ENCODE measurements around the gene RACGAP1.
A peak's percentile ranks its signal among the peaks of the same experiment; 100 is the strongest.

Gene RACGAP1, protein sequence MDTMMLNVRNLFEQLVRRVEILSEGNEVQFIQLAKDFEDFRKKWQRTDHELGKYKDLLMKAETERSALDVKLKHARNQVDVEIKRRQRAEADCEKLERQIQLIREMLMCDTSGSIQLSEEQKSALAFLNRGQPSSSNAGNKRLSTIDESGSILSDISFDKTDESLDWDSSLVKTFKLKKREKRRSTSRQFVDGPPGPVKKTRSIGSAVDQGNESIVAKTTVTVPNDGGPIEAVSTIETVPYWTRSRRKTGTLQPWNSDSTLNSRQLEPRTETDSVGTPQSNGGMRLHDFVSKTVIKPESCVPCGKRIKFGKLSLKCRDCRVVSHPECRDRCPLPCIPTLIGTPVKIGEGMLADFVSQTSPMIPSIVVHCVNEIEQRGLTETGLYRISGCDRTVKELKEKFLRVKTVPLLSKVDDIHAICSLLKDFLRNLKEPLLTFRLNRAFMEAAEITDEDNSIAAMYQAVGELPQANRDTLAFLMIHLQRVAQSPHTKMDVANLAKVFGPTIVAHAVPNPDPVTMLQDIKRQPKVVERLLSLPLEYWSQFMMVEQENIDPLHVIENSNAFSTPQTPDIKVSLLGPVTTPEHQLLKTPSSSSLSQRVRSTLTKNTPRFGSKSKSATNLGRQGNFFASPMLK

DNA sequence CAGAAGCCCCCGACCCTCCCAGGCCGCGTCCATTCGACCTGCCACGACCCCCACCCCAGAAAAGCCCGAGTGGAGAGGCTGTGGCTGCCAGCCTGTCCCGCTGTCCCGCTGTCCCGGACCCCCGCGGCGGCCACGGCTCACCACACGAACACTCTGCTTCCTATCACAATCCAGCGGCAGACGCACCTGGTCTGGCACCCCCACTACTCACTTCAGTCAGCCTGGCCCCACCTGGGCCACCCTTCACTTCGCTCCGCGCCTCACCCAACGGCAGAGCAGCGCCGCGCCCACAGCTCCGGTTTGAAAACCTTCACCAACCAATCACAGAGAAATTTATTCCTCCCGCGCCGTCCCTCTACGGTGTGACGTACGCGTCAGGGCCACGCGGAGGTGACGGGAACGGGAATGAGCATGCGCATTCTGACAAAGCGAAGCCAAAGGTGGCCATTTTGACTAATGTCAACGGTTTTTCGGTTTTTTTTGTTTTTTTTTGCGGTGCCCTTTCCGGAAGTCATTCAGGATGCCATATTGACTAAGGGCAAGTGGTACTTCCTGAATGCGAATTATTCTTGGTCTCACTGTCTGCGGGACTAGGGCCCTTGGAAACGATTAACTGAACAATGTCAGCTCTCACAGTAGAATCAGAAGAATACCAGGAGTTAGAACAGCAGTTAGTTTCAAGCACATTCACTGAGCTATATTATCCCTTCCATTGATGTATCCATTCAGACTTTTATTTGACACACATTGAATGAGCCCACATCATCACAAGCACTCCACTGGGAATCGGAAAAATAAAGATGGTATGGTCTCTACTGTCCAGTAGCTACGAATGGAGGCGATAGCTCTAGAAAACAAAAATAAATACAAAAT, at the start of gene RACGAP1:
TSS of gene RACGAP1 (minus strand) at position 308 of the 873 bp plus-strand sequence. CDS start 8,779 bp downstream, outside the sequence.
- DNase-seq, result peak; percentile 93

DNA sequence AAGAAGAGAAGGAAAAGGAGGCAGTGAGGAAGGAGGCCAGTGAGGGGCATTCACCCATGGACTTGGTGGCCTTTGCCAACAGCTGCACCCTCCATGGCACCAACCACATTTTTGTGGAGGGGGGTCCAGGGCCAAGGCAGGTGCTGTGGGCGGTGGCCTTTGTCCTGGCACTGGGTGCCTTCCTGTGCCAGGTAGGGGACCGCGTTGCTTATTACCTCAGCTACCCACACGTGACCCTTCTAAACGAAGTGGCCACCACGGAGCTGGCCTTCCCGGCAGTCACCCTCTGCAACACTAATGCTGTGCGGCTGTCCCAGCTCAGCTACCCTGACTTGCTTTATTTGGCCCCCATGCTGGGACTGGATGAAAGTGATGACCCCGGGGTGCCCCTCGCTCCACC, 48.4 kb upstream of the RACGAP1 start:
- no peak for DNase-seq

DNA sequence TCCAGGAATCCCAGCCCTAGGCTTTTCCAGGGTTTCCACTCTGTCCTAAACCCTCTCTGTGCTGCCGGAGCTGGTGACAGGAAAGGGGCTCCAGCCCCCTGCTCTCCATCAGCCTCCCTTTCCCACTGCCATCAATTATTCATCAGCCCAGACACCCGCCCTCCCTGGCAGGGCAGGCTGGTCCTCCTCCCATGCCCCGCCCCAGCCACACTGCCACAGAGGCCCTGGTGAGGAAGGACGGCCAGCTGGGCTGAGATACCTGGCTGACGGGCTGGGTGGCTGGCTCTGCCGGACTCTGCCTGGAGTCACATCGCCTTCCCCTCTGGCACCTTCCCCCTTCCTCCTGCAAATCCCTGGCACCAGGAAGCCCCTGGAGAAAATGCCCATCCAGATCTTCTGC, 47.9 kb upstream of the RACGAP1 start:
- DNase-seq, result no peak

DNA sequence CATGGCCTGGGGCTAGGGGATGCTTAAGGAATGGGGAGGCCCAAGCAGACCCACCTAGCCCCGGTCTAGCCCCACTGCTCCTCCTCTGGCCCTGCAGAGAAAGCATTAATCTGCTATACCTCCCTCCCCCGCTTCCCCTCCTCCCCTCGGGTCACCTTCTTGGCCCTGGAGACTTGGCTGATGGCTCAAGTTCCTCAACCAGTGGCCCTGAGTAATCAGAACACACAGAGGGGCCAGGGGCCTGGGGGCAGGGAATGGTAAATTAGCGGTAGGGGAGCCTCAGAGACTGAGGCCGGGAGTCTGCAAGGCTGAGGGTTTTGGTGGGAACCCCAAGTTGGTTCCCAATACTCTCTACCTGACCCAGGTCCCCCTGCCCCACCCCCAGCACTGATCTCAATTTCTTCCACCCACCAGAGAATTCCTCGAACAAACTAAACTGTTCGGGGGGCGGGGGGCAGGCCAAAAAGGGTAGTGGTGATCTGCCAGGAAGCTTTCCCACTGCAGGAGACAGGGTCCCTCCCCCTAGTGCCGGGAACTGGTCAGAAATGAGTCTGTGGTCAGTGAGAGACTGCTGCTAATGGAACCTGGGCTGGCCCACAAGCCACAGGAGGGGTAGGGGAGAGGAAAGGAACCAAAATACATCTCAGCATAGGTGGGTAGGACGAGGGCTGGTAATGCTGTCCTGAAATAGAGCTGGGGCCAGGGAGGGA, 47.1 kb upstream of the RACGAP1 start:
- DNase-seq, result no peak

DNA sequence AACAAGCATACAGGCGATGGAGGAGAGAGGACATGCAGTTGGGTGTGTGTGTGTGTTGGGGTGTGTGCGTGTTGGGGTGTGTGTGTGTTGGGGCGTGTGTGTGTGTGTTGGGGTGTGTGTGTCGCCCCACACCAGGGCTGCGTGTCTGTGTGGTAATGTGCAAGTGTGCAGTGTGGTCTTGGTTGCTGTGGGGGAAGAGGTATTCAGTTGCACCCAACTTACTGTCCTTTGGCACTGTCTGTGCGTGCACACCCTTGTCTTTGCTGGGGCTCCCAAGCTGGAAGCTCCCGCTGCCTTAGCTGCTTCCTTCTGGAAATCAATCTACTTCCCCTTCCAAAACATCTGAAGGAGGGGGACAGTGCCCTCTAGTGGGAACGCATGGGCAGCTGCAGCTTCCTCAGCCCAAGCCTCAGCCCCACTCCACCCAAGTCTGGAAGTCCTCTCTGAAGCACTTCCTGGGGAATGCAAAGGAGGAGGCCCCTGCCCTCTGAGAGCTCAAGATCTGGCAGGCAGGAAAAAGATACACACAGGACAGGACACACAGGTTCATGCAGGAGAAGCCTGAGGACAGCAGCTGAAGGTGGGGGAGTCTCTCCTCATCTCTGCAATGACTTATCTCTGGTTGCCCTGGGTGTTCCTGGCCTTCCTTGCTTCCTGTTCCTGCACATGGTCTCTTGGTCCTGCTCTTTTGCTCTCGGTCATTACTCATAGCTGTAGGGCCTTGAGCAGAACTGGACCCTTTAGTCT, 45.2 kb upstream of the RACGAP1 start:
- peak; percentile 34 for DNase-seq

DNA sequence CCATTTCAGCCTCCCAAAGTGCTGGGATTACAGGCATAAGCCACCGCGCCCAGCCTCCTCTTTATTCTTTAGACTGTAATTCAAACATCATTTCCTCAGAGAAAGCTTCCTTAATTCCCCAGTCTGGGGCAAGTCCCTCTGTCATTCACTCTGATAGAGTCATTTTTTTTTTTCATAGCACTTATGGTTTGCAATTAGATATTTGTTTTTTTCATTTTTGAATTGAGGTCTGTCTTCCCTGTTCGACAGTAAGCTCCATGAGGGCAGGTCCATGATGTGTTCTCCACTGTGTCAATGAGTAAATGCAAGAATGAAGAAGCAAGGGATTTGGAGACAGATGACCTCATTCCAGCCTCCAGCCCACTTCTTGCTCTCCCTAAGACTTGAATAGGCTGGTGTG, 44.2 kb upstream of the RACGAP1 start:
- DNase-seq, result no peak

DNA sequence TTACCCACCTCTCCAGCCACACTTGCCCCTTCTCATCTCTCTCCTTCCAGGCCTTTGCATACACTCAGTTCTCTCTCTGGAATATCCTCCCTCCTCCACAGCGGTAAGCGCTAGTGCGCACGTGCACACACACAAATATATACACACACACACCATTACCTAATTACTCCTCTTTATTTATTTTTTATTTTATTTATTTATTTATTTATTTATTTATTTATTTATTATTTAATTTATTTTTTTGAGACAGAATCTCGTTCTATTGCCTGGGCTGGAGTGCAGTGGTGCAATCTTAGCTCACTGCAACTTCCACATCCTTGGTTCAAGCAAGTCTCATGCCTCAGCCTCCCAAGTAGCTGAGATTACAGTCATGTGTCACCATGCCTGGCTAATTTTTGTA, 43.8 kb upstream of the RACGAP1 start:
- no peak for DNase-seq

DNA sequence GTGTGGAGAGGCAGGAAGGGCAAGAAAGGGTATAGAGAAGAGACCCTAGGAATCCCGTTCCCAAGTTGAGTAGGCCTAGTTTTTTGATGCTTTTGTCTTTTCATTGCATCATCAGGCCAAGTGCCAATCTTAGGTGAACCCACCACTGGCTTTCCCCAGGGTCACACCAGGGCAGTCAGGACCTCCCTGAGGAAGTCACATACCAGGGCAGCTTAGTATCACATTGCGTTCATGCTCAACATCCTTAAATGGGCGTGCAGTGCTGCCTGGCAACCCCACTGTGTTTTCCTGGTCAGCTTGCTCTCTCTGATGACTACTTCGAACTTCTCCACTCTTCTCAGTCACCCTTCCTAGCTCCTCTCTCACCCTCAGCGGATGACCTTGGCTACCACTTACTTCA, 41.1 kb upstream of the RACGAP1 start:
- no peak for DNase-seq

DNA sequence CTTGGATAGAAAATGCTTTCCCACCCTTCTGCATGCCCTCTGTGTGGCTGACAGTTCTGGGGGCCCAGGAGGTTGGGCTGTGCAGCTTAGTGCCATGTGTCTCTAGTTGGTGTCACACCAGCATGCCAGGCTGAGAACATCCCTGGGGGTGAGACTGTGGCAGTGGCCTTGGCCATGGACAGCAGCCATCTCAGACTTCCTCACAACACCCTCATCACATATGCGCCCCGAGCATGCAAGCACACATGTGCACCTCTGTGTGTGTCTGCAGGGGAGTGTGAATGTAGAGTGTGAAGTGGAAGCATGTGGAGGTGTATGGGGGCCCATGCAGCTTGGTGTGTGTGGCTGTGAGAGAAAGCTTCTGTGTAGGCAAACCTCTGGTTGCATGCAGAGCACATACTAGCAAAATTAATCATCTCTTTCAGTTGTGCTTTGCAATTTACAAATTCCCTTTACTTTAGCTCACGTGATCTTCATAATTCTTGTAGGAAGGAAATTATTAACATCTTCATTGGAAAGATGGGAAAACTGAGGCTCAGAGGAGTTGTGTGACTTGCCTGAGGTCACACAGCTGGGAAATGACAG, 40.5 kb upstream of the RACGAP1 start:
- DNase-seq, result no peak

DNA sequence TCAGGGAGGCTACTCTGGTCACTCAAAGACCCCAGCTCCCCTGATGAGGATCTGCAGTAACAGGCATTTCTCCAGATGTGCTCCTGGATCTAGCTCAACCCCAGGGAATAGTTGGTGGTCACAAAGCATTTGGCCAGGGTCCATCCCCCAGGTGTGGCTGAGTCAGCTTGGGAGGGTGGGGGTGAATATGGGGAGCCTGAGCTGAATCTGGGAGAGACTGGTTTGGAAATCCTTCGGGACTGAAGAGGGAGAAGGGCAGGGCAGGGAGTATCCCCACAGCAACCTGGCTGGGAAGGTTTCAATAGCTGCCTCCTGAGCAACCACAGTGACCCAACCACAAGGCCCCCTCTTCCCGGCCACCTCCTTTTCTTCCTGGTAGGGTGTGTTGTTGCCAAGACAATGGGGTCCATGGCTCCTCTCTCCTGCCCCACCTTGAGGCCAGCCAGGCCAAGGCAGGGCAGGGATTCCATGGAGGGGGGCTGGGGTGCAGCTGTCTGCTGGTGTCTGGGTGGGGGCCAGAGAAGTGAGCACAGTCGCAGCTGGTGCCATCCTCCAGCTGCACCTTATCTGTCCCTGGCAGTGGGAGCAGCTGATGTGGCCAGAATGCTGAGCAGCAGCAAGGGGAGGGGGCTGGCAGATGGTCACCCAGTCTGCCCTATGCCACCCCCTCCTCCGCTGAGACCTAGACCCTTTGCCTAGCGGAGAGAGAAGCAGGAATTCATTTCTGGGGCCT, 37.6 kb upstream of the RACGAP1 start:
- DNase-seq, result no peak

DNA sequence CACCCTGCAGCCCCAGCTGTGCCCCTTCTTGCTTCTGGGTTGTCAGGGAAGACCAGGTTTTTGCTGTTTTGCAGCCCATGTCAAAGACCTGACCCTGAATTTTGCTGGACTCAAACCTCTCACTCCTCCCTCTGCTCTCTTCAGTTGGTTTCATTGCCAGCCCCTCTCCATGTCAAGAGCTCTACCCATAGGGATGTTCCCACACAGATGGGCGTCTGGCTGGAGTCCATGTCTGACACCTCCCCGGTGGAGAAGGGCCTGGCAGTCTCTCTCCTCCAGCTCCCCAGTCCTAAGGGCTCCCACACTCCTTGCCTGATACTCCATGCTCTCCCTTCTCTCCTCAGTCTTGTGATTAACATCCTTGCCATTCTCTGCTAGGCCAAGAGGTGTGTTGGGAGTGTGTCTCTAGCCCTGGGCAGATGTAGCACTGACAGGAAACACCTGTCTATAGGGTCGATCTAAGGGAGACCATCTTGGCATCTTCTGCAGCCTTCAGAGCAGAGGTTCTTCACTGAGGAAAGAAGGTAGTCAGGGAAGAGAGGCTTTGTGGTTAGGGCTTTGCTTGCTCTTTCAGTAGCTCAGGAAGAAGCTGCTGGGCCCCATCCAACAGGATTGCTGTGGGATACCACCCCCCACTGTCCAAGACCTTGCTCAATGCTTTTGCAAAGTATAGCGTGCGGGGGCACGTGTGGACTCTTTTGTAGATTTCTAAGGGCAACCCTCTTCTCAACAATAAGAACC, 36.8 kb upstream of the RACGAP1 start:
- no peak for DNase-seq

DNA sequence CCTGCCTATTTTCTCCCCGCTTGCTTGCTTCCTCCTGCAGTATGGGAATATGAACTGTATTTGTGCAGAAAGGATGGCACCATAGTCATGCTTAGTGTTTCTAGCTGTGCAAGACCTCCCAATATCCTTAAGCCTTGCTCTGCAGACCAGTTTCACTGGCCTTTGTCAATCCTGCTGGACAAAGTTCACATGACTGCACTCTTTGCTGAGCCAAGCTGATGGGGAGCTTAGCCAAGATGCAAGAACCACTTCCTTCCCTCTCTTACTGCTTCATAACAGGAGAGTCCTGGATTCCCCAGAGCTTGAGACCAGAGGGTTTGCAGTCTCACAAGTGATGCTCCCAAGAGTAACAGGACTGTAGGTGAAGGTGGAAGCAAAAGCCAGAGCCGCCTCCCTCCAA, 35.9 kb upstream of the RACGAP1 start:
- no peak for DNase-seq

DNA sequence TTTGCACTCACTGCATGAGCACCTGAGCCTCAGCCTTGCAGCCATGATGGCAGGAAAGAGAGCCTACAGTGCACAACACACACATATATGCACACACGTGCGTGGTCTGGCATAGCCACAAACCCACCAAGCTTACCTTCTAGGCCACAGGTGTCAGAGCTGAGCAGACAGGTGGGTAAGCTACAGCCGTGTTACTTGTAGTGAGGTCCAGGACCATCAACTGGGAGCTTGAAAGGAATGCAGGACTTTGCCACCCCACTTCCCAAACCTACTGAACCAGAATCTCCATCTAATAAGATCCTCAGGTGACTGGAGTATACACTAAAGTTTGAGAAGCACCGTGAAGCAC, 34.8 kb upstream of the RACGAP1 start:
- no peak for DNase-seq

DNA sequence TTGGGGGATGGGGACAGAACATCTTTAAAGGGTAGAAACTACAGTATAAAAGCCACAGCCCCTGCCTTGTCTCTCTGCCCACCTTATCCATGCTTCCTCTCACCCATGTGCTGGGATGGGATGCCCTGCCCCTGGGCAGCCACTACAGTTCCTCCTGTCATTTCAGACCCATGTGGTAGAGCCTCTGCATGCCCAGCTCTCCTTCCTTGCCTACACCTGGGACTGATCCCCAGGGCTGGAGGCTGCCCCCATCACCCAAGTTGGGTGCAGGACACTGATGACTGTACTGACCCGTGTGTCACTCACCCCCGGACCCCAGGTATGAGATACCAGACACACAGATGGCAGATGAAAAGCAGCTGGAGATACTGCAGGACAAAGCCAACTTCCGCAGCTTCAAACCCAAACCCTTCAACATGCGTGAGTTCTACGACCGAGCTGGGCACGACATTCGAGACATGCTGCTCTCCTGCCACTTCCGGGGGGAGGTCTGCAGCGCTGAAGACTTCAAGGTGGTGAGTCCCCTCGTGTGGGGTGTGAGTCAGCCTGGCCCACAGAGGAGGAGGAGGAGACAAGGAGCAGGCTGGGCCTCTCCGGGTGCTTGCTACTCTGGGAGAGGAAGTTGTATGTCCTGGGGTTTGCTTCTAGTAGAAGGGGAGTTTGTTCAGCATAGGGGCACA, 34.3 kb upstream of the RACGAP1 start:
- DNase-seq, result no peak

DNA sequence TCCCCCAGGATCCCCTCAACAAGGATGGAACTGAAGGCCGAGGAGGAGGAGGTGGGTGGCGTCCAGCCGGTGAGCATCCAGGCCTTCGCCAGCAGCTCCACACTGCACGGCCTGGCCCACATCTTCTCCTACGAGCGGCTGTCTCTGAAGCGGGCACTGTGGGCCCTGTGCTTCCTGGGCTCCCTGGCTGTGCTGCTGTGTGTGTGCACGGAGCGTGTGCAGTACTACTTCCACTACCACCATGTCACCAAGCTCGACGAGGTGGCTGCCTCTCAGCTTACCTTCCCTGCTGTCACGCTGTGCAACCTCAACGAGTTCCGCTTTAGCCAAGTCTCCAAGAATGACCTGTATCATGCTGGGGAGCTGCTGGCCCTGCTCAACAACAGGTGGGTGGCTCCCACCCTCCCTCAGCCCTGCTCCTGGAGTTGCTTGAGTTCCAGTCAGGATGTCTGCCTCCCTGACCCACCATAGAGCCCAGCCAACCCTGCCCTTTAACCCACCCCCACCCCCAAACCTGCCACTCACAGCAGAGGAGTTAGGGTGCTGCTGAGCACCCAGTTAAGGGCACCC, 33.5 kb upstream of the RACGAP1 start:
- DNase-seq, result no peak

DNA sequence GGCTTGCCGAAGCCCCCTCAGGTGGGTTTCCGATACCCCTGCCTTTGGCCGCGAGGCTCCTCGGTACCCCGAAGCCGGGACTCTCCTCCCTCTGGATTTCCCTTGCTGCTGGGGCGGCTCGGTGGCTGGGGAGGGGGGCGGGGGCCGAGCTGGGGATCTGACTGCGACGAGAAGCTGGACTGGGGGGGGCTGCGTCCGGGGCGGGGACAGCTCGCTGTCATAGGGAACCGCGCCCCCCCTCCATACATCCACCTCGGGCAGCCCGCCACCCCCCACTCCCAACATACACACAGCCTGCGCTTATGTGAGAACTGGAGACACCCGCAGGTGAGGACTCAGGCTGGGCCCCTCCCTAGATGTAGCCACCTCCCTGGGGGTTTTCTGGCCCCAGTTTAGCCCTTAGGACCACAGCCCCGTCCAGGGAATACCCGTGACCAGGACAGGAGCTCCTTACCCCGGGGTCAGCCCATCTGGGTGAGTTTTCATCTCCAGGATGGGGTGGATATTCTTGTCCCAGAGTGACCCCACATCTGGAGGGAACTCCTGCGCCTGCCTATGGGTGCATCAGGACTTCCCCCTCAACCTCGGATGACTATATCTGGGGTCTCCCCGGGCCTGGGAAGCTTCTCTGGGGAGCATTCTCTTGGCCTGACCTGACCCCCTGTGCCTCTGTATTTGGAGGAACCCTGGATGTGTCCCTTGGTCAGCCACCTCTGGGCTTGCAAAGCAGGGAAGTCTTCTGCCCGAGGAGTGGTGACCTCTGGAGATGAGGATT, 32.8 kb upstream of the RACGAP1 start:
- no peak for DNase-seq

DNA sequence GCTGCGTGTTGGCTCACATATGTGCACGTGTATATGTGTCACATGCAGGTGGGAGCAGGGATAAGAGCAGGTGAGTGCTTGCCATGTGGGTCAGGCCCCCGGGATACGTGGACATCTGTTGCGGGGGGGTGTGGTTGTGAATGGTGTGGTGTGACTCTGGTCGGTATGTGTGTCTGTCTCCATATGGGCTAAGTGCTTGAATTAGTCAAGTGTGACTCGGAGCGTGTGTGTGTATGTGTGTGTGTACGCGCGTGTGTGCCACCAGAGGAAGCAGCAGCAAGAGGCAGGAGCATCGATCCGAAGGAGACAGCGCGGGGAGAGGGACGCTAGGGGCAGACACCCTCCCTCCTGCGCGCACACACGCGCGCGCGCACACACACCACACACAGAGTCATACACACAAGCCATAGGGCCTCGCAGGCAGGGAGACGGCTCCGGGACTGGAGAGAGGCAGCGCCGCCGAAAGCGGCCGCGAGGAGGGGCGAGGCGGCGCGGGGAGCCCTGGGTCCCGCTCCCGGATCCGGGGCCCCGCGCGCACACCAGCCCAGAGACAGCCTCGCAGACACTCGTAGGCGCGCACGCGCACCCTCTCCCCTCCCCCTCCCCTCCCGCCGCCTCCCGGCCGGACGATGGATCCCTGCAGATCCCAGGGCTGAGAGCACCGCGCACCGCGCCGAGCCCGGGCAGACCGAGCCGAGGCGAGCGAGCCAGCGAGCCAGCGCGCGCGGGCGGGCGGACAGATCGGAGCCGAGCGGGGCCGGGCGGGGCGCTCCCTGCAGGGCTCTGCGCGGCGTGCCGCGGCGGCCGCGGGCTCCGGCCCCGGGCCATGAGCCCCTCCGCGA, 31.9 kb upstream of the RACGAP1 start, which contains the start of gene ASIC1:
TSS of gene ASIC1 (plus strand) at position 597 of the 842 bp plus-strand sequence. CDS start 1,171 bp downstream, outside the sequence.
- peak; percentile 30 for DNase-seq

DNA sequence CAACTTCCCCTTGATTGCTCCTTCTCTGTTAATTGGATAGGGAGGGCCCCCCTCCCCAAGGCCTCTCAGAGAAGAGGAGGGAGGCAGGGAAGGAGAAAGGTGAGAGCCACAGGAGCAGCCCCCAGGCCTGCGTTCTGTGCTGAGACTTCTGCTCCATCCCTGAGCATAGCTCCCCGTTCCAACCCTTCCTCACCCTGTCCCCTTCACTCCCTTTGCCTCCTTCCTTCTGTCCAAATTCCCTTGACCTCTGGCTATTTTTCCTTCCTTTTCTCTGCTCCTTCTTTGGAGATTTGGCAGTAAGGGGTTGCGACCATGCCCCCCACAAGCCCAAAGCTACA, 31.3 kb upstream of the RACGAP1 start:
- DNase-seq, result no peak
